ENCODE results near the gene ACAD11.

Gene ACAD11

DNA sequence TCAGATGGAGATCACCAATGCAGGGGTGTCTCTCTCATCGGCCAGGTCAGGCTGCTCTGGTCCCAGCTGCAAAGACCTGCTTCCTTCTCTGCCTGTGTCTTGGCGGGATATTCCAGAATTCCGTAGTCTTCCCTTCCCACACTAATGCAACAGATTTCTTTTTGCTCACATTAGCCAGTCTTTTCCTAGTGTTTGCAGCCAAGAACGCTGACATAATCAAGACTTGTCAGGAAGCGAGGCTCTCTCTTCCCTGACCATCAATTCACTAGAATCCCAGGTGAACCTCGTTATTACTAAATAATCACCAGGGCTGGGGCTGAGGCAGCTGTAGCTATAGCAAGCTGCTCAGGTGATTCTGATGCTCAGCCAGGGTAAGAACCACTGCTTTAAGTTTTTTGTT lies 105.8 kb downstream of the ACAD11 start:
- DNase-seq (ENCODE audit: low read depth): no peak

DNA sequence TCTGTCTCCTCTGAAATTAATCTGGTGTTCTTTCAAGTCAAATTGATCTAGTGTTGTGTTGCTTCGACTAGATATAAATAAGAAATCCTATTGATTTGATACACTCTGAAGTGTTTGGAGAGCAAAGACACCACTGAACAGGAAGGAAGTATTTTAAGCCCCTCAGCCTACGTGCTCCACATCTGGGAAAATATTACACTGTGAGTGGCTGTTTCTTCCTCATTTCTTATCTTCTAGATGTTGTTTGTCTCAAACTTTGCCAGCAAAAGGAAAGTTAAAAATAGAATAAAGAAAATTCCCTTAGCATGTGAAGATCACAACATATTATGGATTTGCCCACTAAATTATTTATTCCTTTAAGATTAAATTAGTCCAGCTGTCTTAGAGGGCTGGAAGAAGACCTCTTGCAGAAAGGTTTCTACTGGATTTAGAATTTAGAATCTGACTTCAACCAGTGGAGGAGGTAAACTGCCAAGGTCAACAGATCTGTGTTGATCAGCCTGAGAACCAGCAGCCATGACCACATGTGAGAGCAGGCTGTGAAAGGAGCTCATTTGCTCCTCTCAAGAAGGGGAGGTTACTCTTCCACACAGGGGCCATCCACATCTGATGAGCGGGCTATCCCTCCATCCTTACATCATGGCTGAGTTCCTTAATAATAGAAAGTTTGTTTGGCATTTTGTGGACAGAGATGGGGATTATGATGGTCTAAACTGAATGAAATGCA lies 108.9 kb downstream of the ACAD11 start:
- DNase-seq (ENCODE audit: low read depth): no peak

DNA sequence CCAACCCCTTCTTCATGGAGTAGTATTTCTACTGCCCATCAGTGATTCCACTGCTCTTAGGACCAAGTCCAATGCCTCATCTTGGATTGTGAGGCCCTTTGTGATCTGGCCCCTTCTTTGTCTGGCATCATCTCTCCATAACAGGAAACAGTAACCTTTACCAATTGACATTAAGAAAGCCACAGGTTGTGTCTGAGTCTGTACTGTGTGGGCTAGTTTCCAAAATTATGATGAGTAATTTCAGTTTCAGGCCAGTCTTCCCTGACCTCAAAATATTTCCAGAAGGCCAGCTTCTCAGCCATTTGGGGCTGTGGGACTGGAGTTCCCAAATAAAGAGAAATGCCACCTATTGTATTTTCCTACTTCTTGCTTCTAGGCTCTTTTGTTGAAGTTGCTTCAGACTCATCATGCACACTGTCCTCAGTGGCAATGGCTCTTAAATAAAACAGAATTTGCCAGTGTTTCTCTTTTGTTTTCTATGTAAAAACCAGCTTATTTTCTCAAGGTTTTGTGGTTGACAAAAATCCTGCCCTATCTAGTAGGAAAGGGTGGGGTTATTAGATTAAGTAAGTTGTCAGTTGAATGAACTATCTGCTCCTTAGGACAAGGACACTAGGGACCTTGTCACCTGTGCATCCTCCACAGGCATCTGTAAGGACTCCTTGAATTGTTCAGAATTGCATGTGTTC lies 109.6 kb downstream of the ACAD11 start:
- DNase-seq (ENCODE audit: low read depth): no peak

DNA sequence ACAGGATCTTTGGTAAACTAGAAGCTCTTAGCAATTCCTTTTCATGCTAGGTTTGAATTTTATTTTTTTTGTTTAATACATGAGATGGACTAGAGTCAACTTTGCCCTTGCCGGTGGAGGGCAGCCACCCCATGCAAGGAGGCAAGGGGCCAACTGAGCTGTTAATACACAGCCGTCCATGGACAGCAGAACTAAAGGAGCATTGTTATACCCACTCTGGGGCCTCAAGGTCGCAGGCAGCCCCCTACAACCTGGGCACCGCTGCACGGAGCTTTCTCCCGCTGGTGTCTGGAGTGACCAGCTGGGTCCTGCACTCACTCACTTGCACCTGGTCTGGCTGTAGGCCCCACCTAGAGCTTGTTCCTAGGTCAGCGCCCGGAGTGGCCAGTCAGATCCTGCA lies 110.4 kb downstream of the ACAD11 start:
- DNase-seq (ENCODE audit: low read depth): no peak

DNA sequence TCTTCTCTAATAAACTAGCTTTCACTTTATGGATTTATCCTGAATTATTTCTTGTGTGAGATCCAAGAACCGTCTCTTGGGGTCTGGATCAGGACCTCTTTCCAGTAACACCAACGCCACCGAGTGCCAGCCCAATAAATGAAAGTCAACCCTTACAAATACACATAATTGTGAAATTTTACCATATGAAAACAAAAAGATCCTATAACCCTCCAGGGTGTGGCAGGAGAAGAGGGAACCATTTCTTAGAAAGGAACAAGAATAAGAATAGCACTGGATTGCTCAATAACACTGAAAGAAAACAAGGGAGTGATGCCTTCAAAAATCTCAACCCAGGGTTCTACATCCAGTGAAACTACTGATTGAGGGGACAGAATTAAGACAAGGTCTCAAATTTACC lies 114.1 kb downstream of the ACAD11 start:
- no peak for DNase-seq (ENCODE audit: low read depth)

DNA sequence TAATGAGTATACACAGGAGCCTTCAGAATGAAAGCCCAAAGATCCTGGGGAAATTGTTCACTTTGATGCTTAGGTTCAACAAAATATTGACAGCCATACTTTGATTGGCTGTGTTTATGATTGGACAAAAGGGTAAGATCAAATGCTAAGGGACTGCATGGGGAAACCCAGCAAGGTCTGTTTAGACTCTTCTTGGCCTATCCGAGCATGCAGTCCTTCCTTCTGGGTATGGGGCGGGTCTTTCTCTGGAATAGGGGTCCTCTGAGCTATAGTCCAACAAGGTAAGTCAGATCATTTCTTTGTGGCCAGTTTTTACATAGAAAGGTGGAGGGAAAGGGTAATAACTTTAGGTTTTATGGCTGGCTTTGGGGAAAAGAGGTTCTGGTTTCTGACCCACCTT lies 115.5 kb downstream of the ACAD11 start:
- DNase-seq (ENCODE audit: low read depth): no peak

DNA sequence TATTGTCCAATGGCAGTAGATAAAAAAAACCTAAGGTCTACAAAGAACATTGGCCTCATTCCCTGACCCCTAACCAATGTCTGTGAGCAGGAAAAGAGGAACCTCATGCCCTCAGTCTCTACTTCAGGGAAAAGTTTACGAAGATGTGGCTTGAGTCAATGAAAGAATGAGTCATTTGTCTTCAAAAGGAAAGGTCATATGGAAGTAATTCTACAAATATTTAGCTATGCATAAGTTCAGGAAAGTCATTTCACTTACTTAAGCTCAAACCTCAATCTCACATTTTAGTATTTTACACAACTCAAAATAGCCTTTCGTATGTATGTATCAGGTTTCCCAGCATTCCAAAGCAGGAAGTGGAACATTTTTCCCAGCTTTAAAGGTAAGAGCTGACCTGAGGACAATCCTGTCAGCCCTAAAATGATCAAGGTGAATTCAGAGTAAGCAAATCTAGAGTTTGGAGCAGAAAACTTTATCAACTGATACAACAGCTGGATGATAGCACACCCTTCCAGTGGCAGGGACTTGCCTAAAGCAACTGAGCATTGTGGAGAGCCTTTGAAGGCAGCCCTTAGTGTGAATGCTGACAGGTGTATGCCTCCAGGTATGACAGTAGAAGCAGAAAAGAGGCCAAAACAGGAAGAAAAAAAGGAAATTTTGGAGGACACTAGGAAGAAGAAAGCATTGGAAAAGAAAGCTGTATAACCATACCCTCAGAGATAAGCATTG lies 116.4 kb downstream of the ACAD11 start:
- DNase-seq (ENCODE audit: low read depth): no peak

DNA sequence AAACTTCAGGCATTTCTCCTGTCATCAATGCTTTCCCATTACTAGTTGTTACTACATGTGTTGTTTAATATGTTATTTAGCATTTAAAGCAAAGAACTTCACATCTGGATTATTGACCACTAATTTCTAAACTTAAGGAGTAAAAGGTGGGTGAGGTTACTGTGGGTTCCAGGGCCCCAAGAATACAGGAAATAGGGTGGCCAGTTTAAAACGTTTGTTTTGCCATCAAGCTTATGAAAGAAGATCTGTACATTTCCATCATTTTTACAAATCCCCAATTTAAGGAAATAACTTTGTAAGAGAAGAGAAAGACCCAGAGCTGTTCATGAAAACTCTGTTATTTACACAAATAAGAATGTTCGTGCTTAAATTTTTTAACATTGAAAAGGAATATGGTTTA lies 117.0 kb downstream of the ACAD11 start:
- DNase-seq (ENCODE audit: low read depth): no peak

DNA sequence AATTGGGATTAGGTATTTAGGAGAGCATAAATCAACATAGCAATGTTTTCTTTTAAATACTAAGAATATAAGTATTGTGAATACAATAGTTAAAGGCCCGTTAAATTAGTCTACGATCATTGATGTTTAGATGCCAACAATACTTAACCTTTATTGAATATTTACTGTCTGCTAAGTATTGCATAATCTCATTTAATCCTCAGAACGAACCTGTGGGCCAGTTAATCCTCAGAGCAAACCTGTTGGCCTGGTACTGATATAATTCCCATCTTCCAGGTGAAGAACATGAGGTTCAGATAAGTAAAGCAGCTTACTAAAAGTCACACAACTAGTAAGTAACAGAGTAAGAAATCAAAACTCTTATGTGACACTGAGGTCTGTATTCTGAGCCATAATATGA lies 119.9 kb downstream of the ACAD11 start:
- no peak for DNase-seq (ENCODE audit: low read depth)

DNA sequence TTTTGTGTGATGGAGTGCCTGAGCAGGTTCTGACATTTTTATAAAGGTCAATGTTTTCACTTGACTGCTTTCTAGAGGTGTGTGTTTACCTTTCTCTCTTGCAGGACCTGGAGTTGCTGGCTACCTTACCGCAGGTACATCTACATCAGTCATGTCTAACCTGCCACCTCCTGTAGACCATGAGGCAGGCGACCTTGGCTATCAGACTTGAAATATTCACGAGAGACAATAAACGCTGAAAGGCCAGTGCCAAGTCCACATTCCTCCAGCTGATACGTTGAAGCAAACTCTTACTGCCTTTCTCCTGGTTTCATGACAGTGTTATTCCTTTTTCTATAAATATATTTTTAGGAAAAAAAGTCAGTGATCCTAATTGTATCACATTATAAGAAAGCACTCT lies 121.5 kb downstream of the ACAD11 start:
- no peak for DNase-seq (ENCODE audit: low read depth)

DNA sequence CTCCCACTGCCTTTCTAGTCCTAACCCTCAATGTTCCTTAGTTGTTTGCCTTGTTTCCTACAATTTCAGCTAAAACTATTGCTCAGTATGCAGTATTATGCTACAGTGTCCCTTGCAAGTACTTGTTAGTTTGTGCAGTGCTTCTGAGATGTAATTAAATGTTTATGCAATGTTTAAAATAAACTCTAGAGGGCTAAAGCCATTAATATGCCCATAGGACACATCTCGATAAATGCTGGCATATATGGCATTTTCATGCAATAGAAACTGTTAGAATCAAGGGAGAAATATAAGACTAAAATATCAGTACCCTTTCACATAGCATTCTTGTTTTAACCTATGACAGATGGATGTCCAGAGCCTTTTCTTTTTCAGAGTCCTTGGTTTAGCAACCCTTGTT lies 122.3 kb downstream of the ACAD11 start:
- no peak for DNase-seq (ENCODE audit: low read depth)

DNA sequence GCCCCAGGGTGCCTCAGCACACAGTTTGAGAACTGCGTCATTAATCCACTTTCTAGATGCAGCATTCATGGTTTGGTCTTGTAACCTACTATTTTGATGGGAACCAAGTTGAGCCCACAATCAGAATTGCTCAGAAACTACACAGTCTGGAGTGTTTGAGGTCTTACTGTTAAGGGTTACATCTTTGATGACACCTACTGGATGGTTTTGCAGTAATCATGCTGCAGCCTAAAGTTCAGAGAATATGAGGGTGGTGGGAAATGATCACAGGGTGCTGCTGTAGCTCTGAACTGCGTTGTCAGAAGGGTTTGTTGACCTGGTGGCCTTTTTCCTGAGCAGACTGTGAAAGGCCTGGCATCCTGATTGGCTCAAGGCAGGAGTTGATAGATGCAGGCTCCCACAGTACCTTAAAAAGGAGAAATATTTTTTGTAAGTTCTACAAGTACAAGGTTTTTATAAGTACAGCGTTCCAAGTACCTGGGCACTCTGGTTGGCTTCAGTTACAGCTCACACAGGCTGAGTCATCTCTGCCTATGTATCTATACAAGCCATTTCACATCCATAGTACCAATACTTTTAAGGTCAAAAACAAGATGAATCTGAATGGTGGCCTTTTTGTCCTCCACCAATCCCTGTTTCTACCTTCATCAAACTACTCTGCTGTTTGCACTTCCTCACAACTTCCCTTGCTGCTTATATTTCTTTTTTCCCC lies 123.0 kb downstream of the ACAD11 start:
- no peak for DNase-seq (ENCODE audit: low read depth)

DNA sequence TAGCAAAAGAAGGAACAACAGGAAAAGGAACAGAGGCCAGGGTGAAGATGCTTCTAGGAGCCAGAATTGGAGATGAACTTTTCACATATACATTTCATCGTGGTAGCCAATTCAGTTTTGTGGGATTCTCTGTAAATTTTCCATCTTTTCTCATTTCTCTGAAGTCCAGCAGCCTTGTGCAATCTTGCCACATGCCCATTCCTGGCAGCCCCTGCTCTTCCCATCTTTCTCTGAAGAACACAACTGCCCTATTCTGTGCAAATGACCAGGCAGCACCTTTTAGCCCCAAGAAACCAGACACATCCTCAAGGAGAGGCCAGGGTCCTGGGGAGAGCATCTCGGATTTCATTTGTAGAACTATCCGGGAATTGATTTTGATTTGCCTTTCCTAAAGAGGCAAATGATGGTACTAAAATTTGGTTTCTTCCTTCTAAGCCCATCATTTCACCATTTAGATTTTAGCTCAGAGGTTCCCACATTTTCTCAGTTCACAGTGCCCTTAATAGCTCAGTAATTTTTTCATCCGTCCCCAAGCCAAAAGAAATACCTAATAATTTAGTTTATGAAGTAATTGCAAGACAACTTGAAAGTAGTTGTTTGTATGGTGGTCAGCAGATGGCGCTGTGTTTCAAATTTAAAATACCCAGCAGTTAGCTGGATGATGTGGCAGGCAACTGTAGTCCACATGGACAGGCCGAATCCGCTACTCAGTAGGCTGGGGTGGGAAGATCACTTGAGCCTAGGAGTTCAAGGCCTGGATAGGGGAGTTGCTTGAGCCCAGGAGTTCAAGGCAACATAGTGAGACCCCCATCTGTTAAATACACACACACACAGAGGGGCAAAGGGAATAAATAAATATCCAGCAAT lies 123.8 kb downstream of the ACAD11 start:
- peak; percentile 39 for DNase-seq (ENCODE audit: low read depth)

DNA sequence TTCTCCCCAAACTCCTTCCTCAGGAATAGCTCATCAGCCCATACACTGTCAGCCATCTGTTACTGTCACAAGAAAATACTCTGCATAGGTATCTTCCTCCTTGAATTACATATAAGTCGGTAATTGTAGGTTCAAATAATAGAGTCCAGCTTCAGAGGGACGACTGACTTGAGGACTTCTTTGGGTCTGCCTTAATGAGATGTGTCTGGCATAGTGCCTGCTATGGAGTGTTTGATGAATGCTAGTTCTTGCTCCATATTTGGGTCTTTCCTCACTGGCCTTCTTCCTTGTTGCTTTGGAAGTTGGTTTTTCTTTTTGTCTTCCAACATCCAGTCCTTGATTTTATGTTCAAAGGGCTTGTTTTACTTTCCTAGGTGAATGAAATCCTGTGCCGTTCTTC lies 129.0 kb downstream of the ACAD11 start:
- DNase-seq (ENCODE audit: low read depth): no peak

DNA sequence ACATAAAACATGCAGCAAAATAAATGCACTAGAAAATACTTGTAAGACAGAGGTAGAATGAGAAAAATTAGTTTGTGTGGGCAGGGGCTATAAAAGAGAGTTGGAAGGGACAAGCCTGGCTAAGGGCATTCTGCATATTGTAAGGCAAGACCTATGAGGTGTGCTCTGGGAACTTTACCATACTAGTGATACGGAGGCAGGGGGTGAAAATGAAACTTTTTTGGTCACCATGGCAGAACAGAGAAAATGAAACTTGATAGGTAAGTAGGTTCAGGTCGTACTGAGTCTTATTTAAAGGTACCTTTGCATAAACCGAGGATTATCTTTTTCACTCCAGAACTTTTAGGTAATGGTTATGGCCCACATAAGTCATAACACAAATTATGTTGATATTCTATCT lies 137.3 kb downstream of the ACAD11 start:
- no peak for DNase-seq (ENCODE audit: low read depth)

DNA sequence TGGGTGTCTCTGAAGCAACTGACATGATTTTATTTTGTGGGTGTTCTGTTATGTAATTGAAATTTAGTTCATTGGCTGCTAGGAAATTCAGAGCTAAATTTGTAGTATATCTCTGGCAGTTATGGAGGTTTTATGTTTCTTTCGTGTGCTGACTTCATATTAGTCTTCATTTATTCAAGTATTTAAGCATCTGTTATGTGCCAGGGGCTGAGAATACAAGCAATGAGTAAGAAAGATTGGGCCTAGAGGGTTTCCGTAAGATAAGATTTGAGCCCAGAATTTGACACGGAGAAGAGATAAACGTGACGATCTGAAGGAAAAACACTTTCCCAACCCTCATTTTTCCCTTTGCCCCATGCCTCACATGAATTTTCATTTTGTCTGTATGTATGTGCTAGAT lies 137.7 kb downstream of the ACAD11 start:
- DNase-seq (ENCODE audit: low read depth): no peak

DNA sequence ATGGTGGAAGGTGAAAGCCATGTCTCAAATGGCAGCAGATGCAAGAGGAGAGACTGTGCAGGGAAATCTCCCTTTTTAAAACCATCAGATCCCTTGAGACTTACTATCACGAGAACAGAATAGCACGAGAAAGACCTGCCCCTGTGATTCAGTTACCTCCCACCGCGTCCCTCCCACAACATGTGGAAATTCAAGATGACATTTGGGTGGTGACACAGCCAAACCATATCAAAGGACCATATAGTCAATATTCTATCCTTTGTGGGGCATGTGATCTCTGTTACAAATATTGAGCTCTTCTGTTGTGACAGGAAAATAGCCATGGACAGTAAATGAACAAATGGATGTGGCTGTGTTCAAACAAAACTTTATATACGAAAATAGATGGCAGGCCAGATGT lies 139.7 kb downstream of the ACAD11 start:
- no peak for DNase-seq (ENCODE audit: low read depth)

DNA sequence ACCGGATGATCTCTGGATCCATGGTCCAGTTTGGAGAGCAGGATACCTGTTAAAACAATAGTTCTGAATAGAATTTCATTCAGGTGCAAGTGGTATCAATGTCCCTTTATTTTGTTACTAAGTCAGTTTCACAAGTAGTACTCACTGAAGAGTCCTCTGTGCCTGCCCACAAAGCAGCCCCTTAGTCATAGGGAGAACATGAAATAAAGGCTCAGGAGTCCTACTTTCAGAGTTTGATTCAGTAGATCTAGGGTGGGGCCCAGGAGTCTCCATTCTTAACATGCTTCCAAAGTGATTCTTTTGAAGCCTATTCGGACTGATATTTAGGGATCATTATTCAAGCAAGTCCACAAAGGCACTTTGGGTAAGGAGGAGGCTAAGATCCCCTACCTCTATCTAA lies 142.3 kb downstream of the ACAD11 start:
- no peak for DNase-seq (ENCODE audit: low read depth)

DNA sequence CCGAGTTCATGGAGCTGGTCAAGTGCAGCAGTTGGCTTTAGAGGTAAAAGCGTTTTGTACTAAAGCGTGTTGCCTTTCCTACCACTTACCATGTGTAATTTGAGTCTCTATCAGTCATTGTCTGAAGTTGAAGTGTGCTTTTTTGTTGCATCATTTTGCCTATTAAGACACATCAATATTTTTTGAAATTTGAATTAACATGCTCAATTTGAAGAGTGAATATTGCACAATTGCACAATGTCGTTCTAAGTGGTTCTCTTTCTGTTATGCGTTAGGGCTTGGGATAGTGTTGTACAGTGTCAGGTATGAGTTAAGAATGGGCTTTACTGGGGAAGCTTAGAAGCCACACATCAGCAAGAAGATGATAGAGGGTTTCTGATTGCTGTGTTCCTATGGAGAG lies 146.6 kb downstream of the ACAD11 start:
- DNase-seq (ENCODE audit: low read depth): no peak

DNA sequence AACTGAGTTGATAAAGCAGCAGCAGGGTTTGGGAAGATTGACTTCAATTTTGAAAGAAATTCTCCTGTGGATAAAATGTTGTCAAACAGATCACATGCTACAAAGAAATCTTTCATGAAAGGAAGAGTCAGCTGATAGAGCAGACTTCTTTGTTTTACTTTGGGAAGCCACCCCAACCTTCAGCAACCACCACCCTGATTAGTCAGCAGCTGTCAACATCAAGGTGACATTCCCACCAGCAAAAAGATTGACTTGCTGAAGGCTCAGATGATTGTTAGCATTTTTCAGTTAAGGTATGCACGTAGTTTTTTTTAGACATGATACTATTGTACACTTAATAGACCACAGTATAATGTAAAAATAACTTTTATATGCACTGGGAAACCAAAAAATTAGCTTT lies 150.1 kb downstream of the ACAD11 start:
- DNase-seq (ENCODE audit: low read depth): no peak

DNA sequence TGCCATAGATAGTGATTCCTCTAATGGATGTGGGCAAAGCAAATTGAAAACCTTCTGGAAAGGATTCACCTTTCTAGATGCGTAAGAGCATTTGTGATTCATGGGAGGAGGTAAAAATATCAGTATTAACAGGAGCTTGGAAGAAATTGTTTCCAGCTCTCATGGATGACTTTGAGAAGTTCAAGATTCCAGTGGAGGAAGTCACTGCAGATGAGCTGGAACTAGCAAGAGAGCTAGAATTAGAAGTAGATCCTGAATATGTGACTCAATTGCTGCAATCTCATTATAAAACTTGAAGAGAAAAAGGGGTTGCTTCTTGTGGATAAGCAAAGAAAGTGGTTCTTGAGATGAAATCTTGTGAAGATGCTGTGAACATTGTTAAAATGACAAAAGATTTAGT lies 150.5 kb downstream of the ACAD11 start:
- DNase-seq (ENCODE audit: low read depth): no peak

All from stimulated activated CD8-positive, alpha-beta memory T cell treated with anti-CD3 and anti-CD28 coated beads, Interleukin-12 subunit alpha, Interleukin-12 subunit beta, amount 100 ng/mL, for 1 hour (primary cell).